GM10266 (cell line): Measurements from ENCODE around the gene INPPL1.
"Not testable (repeated sequence)": the region's sequence is repeated elsewhere in the genome, so short reads cannot be mapped to it uniquely, and the experiment has no call there.

ENCODE experiments used
- DNase-seq: peaks from one replicate; pipeline ENCODE4 v3.0.0; 2012; ENCODE audit errors: extremely low spot score
- CTCF ChIP-seq: IDR thresholded peaks from 2 replicates; pipeline ENCODE4 v1.5.1; 2012; ENCODE audit warnings: mild to moderate bottlenecking, low read depth; ENCODE audit not compliant: control insufficient read depth, insufficient read depth; ENCODE audit errors: missing control alignments

The INPPL1 gene

GRCh38 chr11:72263361-72263760 lies 38.8 kb downstream of the INPPL1 start:
- no peak for TF ChIP-seq CTCF
- DNase-seq, result no peak

GRCh38 chr11:72265951-72266350 lies 41.4 kb downstream of the INPPL1 start:
- no peak for TF ChIP-seq CTCF
- DNase-seq, result no peak

GRCh38 chr11:72266960-72267359 lies 42.4 kb downstream of the INPPL1 start:
- not testable (repeated sequence) for DNase-seq

GRCh38 chr11:72267956-72268617 lies 43.5 kb downstream of the INPPL1 start:
- no peak for DNase-seq
- no peak for TF ChIP-seq CTCF

- no peak for TF ChIP-seq CTCF
Measured at GRCh38 chr11:72271980-72272379, 47.4 kb downstream of the INPPL1 start.

GRCh38 chr11:72274435-72274834 lies 49.9 kb downstream of the INPPL1 start:
- no peak for TF ChIP-seq CTCF
- DNase-seq, result no peak

More at GRCh38 chr11:72271980-72272379, 47.4 kb downstream of the INPPL1 start:
- no peak for DNase-seq

- DNase-seq, result no peak
- TF ChIP-seq CTCF, result no peak
Measured at GRCh38 chr11:72278905-72279304, 54.3 kb downstream of the INPPL1 start.

- DNase-seq, result no peak
- TF ChIP-seq CTCF, result no peak
Measured at GRCh38 chr11:72280037-72280436, 55.5 kb downstream of the INPPL1 start.
